Adrenal gland (tissue), 12 donors: ENCODE data around the gene FEZF2. TPM values are rescaled to one million over a fixed set of nuclear protein-coding genes. Genes with fewer than 3 reads are reported as not detected.

Experiments
- DNase-seq, 7 donors: peaks; one replicate each; pipeline ENCODE4 v3.0.0-alpha.2; 2019 to 2020
- H3K27ac ChIP-seq, 5 donors: fragments of 200-600 bp; sonication (generic) in 4 of 5; 1 replicate in 3 of 5; 2 replicates in 2 of 5; pipeline versions ENCODE4 v1.5.1 to v1.8.0; 2016 to 2020; ENCODE audit warnings: mild to moderate bottlenecking in 1 of 5
- H3K27me3 ChIP-seq: fragments of 200-600 bp; 2 replicates; pipeline ENCODE4 v1.8.0; 2021
- H3K36me3 ChIP-seq, 2 donors: fragments of 200-600 bp; replicated peaks in 1 of 2; 1 replicate in 1 of 2; 2 replicates in 1 of 2; pipeline versions ENCODE4 v1.5.1 to v1.8.0; 2018 to 2022
- H3K4me1 ChIP-seq, 2 donors: fragments of 200-600 bp; replicated peaks in 1 of 2; 1 replicate in 1 of 2; 2 replicates in 1 of 2; pipeline versions ENCODE4 v1.5.1 to v1.8.0; 2018 to 2021
- H3K4me3 ChIP-seq, 4 donors: fragments of 200-600 bp; sonication (generic) in 3 of 4; one replicate each; pipeline ENCODE4 v1.5.1; 2016 to 2018
- H3K9me3 ChIP-seq, 3 donors: fragments of 200-600 bp; sonication (generic) in 1 of 3; replicated peaks in 1 of 3; 1 replicate in 2 of 3; 2 replicates in 1 of 3; pipeline versions ENCODE4 v1.5.1 to v1.8.0; 2016 to 2021
- POLR2A ChIP-seq, 2 donors: fragments of 450-650 bp; IDR thresholded peaks; one replicate each; pipeline ENCODE4 v1.6.1; 2017; ENCODE audit warnings: antibody characterized with exemption in 2 of 2, mild to moderate bottlenecking in 2 of 2, moderate library complexity in 1 of 2
- WGBS, 4 donors: extraction: QIAGEN DNeasy Blood & Tissue Kit in 2 of 4; methylation state at CpG; one replicate each; pipeline versions ENCODE4 v1.1.5 to v1.1.7; 2013 to 2017; 5-methylcytosine and 5-hydroxymethylcytosine counted together
- intact Hi-C, 2 donors: fragments of 100-400 bp; cut with DNase I; formaldehyde crosslinking; loops; one replicate each; pipeline versions ENCODE4 v1.14.1 to v1.15.0; 2022 to 2023
- polyA plus RNA-seq, 3 donors: library from polyadenylated mRNA; stranded (reverse); fragments of 200-250 nt in 2 of 3; fragments of 350-450 nt in 1 of 3; fragmentation: Illumina TruSeq in 1 of 3; extraction: RNeasy Lipid Tissue Mini Kit (QIAGEN cat#74804) in 1 of 3; gene quantifications; one replicate each; pipeline ENCODE4 v1.2.3, GENCODE V29; 2013 to 2014
- total RNA-seq, 9 donors: library from RNA; depleted of rRNA in 4 of 9; stranded (reverse); fragments of >200 nt in 4 of 9; fragments of 120-200 nt in 1 of 9; fragmentation: NEBNext Ultra II Directional in 1 of 9; extraction: Animal tissue kit (Norgen Biotek cat#: 25700) in 1 of 9; gene quantifications; one replicate each; pipeline versions ENCODE4 v1.1.0 to v1.2.4, GENCODE V29; 2013 to 2023
- TF ChIP-seq, protein P1 (sequence below), 6 experiments: fragments of 450-650 bp in 4 of 6; fragments of 200-600 bp in 2 of 6; sonication (generic) in 1 of 6; IDR thresholded peaks; 1 replicate in 5 of 6; 2 replicates in 1 of 6; pipeline versions ENCODE4 v1.5.1 to v1.8.0; 2016 to 2021; ENCODE audit warnings: antibody characterized with exemption in 6 of 6, mild to moderate bottlenecking in 2 of 6, moderate library complexity in 1 of 6
- donor health status: healthy with polysubstance abuse.
- donor health status: Bipolar disorder and iron deficiency.
- donor health status: DM: yes; HTN: yes; CAD: no.
- donor health status: DM: no; HTN: no; CAD: no.
- donor health status: DM: no; HTN: no; CAD: no.
- donor health status: DM: yes; HTN: yes; CAD: no.

Gene FEZF2
- total and polyA plus RNA-seq, 12 donors = not detected

DNA sequence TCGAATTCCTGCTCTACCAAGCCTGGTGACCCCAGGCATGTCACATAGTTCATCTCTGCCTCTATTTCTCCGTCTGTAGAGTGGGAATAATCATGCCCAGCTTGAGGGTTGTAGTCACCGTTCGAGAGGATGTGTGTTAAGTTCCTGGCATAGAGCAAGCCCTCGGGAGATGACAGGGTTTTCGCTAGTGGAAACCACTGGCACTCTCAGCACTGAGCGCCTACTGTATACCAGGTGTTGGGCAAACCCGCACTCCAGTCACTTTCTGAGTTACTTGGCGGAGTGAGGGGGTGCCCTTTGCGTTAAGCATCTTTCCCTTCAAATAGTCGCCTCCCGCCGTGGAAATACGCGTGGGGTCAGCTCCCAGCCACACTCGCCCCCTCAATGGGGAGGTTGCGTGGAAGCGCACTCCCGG is 5.1 kb downstream of the FEZF2 start:
- Histone ChIP-seq H3K4me1 (peaks cover 0 to 13% of the 10 kb centered on the region in 2 donors), H3K27me3 (peaks cover 81% of the 10 kb centered on the region), H3K4me3 (no peak overlapping the region), H3K36me3 (no peaks in the 10 kb centered on the region), H3K9me3 (no peaks in the 10 kb centered on the region), H3K27ac (no peak overlapping the region)
- DNase-seq = no peak
- WGBS, 4 donors = 4 to 7% (median 6%) methylated on average over 13 to 19 of the region's 19 CpGs
- TF ChIP-seq POLR2A (IDR thresholded peaks at IDR 0.05) = no peak
- TF ChIP-seq, protein P1, sequence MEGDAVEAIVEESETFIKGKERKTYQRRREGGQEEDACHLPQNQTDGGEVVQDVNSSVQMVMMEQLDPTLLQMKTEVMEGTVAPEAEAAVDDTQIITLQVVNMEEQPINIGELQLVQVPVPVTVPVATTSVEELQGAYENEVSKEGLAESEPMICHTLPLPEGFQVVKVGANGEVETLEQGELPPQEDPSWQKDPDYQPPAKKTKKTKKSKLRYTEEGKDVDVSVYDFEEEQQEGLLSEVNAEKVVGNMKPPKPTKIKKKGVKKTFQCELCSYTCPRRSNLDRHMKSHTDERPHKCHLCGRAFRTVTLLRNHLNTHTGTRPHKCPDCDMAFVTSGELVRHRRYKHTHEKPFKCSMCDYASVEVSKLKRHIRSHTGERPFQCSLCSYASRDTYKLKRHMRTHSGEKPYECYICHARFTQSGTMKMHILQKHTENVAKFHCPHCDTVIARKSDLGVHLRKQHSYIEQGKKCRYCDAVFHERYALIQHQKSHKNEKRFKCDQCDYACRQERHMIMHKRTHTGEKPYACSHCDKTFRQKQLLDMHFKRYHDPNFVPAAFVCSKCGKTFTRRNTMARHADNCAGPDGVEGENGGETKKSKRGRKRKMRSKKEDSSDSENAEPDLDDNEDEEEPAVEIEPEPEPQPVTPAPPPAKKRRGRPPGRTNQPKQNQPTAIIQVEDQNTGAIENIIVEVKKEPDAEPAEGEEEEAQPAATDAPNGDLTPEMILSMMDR (IDR thresholded peaks at IDR 0.05) = no peak
- intact Hi-C loops = no loop called here

DNA sequence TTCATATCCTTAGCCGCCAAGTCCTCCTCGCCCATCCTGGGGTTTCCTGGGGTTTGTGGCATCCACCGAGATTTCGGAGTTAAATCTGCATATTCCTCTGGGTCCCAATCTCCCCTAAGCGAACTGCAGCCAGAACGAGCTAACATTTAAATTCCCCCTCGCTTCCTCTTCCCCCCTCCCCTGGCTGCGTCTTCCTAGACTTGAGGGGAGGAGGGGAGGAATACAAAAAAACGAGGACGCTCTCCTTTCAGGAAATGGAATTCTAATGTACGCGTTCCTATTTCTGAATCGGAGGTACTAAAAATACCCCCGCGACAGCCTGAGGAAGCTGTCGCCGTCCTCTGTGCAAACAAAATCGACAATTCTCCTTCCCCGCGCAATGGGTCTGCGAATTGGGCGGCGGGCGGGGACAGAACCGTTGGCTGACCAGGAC is 5.6 kb downstream of the FEZF2 start:
- no peak overlapping the region for H3K4me3 ChIP-seq
- TF ChIP-seq POLR2A (IDR thresholded peaks at IDR 0.05) = no peak
- TF ChIP-seq, protein P1 (IDR thresholded peaks at IDR 0.05) = no peak
- no peak for DNase-seq
- no peak overlapping the region for H3K27ac ChIP-seq
- intact Hi-C loops = no loop called here
- no peaks in the 10 kb centered on the region for H3K36me3 ChIP-seq
- peaks cover 77% of the 10 kb centered on the region for H3K27me3 ChIP-seq
- H3K9me3 ChIP-seq = no peaks in the 10 kb centered on the region
- H3K4me1 ChIP-seq = peaks cover 0 to 13% of the 10 kb centered on the region in 2 donors
- WGBS, 4 donors = 3 to 5% (median 3%) methylated on average over 24 to 25 of the region's 25 CpGs

DNA sequence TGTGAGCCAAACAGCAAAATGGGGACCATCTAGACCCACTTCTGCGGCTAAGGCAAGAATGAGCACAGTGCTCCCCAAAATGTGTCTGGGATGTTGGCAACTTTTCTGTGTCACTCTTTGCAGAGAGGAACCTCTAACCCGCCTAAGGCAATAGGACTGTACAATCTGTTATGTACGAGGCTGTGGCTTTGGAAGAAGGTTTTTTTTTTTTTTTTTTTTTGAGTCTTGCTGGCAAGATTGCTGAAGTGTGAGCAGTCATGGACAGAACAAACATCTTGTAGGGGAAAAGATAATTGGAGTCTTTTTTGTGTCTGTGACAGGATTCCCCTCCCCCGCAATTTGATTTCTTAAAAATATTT is 7.2 kb downstream of the FEZF2 start:
- Histone ChIP-seq H3K4me1 (peaks cover 0 to 13% of the 10 kb centered on the region in 2 donors), H3K9me3 (no peaks in the 10 kb centered on the region), H3K36me3 (no peaks in the 10 kb centered on the region), H3K4me3 (no peak overlapping the region), H3K27ac (no peak overlapping the region), H3K27me3 (peaks cover 60% of the 10 kb centered on the region)
- 12 to 22% (median 18%) methylated on average over 4 of the region's 4 CpGs for WGBS, 4 donors
- no peak for DNase-seq
- intact Hi-C loops = no loop called here
- no peak for TF ChIP-seq POLR2A (IDR thresholded peaks at IDR 0.05)
- TF ChIP-seq, protein P1 (IDR thresholded peaks at IDR 0.05) = no peak

DNA sequence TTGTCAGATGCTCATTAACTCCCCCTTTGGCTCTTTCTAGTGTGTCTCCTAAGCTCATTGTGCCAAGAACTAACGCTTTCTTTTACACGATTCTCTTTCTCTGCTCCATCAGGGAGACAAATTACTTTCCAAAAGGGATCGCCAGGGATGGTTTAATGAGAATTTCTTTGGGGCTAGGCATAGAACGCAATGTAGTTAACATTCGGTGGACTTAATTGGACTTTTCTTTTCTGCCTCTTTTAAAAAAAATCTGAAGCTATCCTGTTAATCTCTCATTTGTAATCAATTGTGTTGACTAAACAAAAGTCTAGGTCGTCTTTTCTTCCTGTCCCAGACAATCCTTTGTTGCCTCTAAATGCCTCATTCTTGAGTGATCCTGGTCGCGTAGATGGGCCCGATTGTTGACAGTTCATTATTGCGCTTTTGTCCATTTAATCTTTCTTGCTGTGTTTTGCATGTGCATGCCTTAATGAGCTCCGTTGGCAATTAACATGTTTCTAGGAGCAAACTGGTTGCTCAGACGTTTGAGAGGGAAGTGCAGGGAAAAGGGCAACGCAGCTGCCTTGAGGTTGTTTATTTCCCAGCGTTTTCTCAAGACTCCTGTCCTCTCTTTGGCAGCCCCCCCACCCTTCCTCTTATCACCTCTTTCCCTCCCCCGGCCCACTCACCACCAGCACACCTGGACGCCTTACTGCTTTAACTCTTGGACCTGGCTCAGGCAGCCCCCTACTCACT is 7.8 kb downstream of the FEZF2 start:
- Histone ChIP-seq H3K27me3 (peaks cover 55% of the 10 kb centered on the region), H3K4me1 (peaks cover 0 to 13% of the 10 kb centered on the region in 2 donors), H3K27ac (no peak overlapping the region), H3K36me3 (no peaks in the 10 kb centered on the region), H3K9me3 (no peaks in the 10 kb centered on the region), H3K4me3 (no peak overlapping the region)
- WGBS, 4 donors = 11 to 20% (median 15%) methylated on average over 16 of the region's 16 CpGs
- DNase-seq = no peak
- intact Hi-C loops = no loop called here
- no peak for TF ChIP-seq POLR2A (IDR thresholded peaks at IDR 0.05)
- TF ChIP-seq, protein P1 (IDR thresholded peaks at IDR 0.05) = no peak
